RCC 7860 (cell line): ENCODE data around the gene KDM4C.

ENCODE experiments used
- DNase-seq: peaks from one replicate; pipeline ENCODE4 v3.0.0-alpha.2; 2015; ENCODE audit warnings: low spot score
- FAIRE-seq: peaks from 2 replicates; lab custom pipeline; 2012; peaks lifted over from hg19 to GRCh38; lab: Jason Lieb, UNC

KDM4C gene

DNA sequence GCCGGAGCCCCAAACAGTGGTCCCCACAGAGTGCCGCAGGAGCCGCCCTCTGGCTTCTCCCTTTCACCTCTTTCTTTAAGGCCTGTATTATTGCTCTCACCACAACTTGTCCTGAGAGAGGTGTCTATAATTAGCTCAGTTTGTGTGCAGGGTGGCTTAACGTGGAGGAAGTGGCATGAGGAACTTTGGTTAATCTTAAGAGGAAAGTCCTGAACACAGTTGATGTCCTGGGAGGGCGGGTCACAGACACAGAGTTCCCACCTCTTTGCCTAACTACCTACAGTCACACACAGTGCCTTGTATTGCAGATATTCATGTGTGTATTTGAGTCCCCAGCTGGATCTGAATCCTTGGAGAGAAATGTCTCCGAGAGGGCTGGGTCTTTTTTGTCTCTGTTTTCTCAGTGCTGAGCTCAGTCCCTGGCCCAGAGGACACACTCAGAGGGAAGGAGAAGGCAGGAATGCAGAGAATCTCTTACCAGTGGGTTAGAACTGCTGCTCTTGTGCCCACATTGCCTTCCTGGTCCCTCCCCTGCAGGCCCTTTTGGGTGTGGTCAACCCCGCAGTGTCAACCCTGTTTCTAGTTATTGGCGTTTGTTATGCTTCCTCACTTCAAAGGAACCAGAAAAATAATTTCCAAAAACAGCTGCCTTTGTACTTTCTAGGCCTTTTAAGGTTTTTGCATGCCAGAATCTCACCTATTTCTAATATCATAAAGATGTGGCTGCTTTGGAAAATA lies 392.5 kb downstream of the KDM4C start:
- no peak for DNase-seq

DNA sequence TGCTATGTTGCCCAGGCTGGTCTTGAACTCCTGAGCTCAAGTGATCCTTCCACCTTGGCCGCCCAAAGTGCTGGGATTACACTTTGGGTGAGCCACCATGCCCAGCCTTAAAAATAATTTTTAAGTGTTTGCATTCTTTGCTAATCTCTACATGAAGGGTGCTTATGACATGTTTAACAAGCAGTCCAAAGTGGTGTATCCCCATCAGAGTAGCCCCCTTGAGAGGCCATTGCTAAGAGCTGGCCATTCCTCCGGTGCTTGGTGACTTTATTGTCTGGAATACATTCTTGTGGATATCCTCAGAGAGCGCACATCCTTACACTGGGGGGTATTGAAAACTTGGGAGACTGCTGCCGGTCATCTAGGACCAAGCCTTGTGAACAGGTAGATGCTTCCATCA lies 395.4 kb downstream of the KDM4C start:
- DNase-seq (no peak), FAIRE-seq (no peak)

More for the DNA sequence above, 392.5 kb downstream of the KDM4C start:
- no peak for FAIRE-seq

GRCh38 chr9:7153566-7153965 lies 395.8 kb downstream of the KDM4C start:
- DNase-seq (no peak), FAIRE-seq (no peak)

GRCh38 chr9:7154003-7154619 lies 396.3 kb downstream of the KDM4C start:
- no peak for FAIRE-seq

DNA sequence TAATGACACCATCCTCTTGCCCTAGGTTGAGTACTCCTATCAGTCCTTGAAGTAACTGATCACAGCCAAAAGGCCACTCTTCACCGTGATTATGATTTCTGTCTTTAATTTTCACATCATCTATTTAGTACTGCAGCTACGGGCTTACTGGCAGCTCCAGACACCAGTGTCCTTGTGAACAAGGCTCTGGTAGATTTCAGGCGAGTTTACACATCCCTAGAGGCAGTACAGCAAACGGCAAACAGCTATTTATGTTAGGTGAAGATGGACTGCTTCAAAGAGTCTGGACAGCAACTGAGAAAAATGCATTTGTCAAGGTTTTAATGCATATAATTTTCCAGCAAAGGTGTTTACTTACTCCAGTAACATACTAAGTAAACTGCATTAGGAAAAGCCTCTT lies 396.9 kb downstream of the KDM4C start:
- DNase-seq (no peak), FAIRE-seq (no peak)

More at GRCh38 chr9:7154003-7154619, 396.3 kb downstream of the KDM4C start:
- no peak for DNase-seq

- FAIRE-seq: no peak
These were observed 403.7 kb downstream of the KDM4C start for GRCh38 chr9:7161469-7161868.

DNA sequence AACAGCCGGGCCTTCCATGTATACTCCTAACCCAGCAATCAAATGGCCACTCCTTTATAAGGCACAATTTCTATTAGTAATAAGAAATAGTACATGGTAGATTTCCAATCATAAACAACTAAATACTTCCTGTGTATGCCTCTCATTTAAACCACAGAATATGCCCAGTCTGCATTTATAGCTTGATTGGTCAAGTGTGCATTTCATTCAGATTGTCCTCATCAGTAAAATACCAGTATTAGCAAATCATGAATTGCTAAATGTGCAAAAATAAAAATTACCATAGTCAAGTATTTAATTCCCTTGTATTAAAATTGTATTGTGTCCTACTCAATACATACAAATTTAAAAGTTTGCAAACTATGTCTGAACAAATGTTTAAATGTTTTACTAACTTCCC lies 406.2 kb downstream of the KDM4C start:
- FAIRE-seq (no peak), DNase-seq (no peak)

More at GRCh38 chr9:7161469-7161868, 403.7 kb downstream of the KDM4C start:
- no peak for DNase-seq

- DNase-seq (no peak), FAIRE-seq (no peak)
These were observed 406.9 kb downstream of the KDM4C start for GRCh38 chr9:7164440-7165330.

GRCh38 chr9:7165331-7165975 lies 407.7 kb downstream of the KDM4C start:
- no peak for FAIRE-seq

DNA sequence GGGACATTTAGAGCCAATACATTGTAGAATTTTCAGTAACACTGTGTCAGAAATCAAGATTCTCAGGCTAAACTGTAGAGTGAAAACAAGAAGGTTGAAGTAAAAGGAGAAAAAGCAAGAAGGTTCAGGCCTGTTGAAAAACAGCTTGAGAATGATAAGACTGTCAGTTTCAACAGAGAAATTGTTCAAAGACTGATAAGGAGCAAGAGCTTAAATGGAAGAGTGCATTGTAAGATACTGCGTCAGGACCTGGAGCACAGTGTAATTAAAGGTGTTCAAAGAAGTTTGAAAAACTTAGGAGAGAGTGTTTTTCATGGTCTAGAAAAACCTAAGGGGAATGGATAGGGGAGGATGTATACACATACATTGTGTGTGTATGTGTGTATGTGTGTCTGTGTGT lies 408.3 kb downstream of the KDM4C start:
- no peak for FAIRE-seq
- no peak for DNase-seq

More at GRCh38 chr9:7165331-7165975, 407.7 kb downstream of the KDM4C start:
- DNase-seq: no peak

- no peak for FAIRE-seq
- no peak for DNase-seq
These were observed 412.1 kb downstream of the KDM4C start for GRCh38 chr9:7169717-7170389.

DNA sequence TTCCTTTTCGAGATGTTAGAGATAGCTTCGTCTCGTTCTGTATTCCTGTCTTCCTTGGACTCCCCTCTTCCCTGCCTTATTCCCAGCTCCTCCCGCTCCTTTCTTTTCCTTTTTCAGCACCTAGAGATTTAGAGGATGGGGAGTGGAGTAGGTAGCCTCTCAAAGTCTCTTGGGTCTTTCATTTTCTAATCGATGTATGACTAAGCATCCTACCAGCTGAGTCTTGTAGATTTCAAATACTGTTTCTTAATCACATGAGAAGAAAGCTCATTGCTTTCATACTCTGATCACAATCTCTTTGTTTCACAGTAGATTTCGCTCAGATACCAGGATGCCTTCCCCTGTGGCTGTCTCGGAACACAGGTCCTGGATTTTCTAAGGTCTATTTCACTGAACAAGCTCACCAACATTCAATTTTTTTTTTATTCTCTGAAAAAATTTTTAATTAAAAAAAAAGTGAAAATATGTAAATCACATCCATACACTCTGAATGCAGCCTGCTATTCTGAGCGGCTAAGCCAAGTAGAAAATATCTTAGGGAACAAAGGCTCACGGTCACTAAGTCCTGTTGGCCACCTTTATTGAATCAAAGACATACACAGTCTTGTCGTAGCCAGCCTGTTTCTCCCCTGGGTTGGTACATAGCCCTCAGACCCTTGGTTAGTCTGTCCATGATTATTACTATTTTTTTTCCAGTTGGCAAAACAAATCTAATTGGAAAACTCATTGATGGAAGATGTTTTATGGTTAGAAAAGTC lies 413.8 kb downstream of the KDM4C start:
- FAIRE-seq (no peak), DNase-seq (no peak)

- no peak for DNase-seq
- no peak for FAIRE-seq
These were observed 414.7 kb downstream of the KDM4C start for GRCh38 chr9:7172154-7173115.

DNA sequence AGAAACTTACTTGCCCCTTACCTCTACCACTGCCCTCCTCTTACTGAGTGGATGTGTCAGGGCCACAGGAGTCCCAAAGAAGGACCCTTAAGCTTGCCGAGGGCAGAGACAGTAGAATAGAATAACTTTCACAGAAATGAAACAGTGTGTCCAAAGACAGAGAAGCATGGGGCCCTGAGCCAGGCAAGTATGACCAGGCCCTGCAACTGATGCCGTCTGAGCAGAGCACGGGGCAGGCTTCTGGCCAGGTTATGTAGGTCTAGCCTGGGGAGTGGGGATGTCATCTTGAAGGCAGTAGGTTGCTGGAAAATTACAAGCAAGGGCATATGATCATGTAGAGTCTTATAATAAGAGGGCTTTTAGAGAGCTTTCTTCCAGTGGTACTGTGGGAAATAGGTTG lies 415.4 kb downstream of the KDM4C start:
- DNase-seq (no peak), FAIRE-seq (no peak)

DNA sequence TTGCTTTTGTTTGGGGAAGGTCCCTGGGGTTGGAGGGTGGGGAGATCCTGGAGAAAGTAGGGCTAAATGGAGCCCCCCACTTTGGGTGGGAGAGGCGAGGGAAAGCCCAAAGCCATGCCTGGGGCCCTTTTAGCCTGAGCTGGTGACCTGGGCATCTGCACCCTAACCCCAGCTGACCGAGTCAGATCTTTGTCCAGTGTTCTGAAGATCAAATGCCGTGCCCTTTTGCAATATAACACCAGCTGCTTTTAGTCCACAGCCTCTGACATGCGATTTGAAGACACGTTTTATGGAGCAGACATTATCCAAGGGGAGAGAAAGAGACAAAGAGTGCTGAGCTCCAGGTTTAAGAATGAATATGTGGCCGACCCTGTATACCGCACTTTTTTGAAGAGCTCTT lies 416.5 kb downstream of the KDM4C start:
- no peak for DNase-seq
- FAIRE-seq: no peak

- DNase-seq (no peak), FAIRE-seq (no peak)
These were observed 417.1 kb downstream of the KDM4C start for GRCh38 chr9:7174884-7175283.

- DNase-seq: no peak
- no peak for FAIRE-seq
These were observed 418.8 kb downstream of the KDM4C start for GRCh38 chr9:7176561-7176960.

- DNase-seq (no peak), FAIRE-seq (no peak)
These were observed 419.6 kb downstream of the KDM4C start for GRCh38 chr9:7177383-7177782.

- no peak for FAIRE-seq
- no peak for DNase-seq
These were observed 421.0 kb downstream of the KDM4C start for GRCh38 chr9:7178729-7179128.
